ENCODE data around the gene NCOR1. TPM values are rescaled to one million over a fixed set of nuclear protein-coding genes. Genes with fewer than 3 reads are reported as not detected.

NCOR1 gene
- total RNA-seq, 5 donors from 2014 or later (not counting 1 experiment from before 2014, with no cell fraction given), result 134 to 173 (median 152) TPM

- Histone ChIP-seq H3K27me3 (replicated peaks in 1 of 2; ENCODE audit: control insufficient read depth in 2 of 2, extremely low read depth in 1 of 2, insufficient read depth in 2 of 2, low read length in 1 of 2) (no peaks in the 10 kb centered on the region), H3K27ac (ENCODE audit: low read length) (no peak overlapping the region), H3K9me3 (no peaks in the 10 kb centered on the region), H3K4me3 (ENCODE audit: control insufficient read depth in 1 of 2, extremely low read depth in 1 of 2, low read length in 1 of 2) (no peak overlapping the region), H3K4me1 (ENCODE audit: control insufficient read depth in 1 of 2, extremely low read depth in 1 of 2, insufficient read depth in 2 of 2, low read length in 2 of 2) (peaks cover 8 to 27% of the 10 kb centered on the region in 2 experiments), H3K36me3 (ENCODE audit: control insufficient read depth in 2 of 2, extremely low read depth in 1 of 2, insufficient read depth in 1 of 2, low read length in 1 of 2) (peaks cover 9 to 48% of the 10 kb centered on the region in 2 donors)
- DNase-seq (no peak), ATAC-seq (replicated peaks in 1 of 4) (no peak)
- H3K9me3 Mint-ChIP-seq, result no peaks in the 10 kb centered on the region
- H3K36me3 Mint-ChIP-seq, result peaks cover 53% of the 10 kb centered on the region
- CTCF ChIA-PET, result no interaction called here
- peak overlapping the region; percentile 81 to 94 (median 84) for H3K4me3 Mint-ChIP-seq
- peaks cover 33 to 46% (median 44%) of the 10 kb centered on the region in 3 donors for H3K4me1 Mint-ChIP-seq
- POLR2A ChIA-PET, result interaction anchor here in 1 of 2 donors (0.6 to 0.7 kb wide), 2 partner anchors 187 to 389 kb away, joined by 3 to 7 read pairs; no protein-coding TSS in a partner anchor
- H3K27ac Mint-ChIP-seq, result peak overlapping the region; percentile 89 to 90
- no peaks in the 10 kb centered on the region for H3K27me3 Mint-ChIP-seq
Observed at GRCh38 chr17:16001226-16001897, 214.0 kb downstream of the NCOR1 start.

GRCh38 chr17:15999974-16000827, 215.1 kb downstream of the NCOR1 start:
- ChIA-PET CTCF (interaction anchor here in 1 of 2 donors (1.6 kb wide), 1 partner anchor 9 kb away, joined by 7 read pairs; no protein-coding TSS in a partner anchor), POLR2A (no interaction called here)
- no peaks in the 10 kb centered on the region for H3K9me3 ChIP-seq
- Mint-ChIP-seq H3K4me1 (peaks cover 32 to 43% (median 43%) of the 10 kb centered on the region in 3 donors), H3K27ac (peak overlapping the region; percentile 89 to 90), H3K36me3 (peaks cover 44% of the 10 kb centered on the region), H3K27me3 (no peaks in the 10 kb centered on the region), H3K4me3 (peak overlapping the region; percentile 81 to 94 (median 84)), H3K9me3 (no peaks in the 10 kb centered on the region)
- peaks cover 8 to 27% of the 10 kb centered on the region in 2 experiments for H3K4me1 ChIP-seq (ENCODE audit: control insufficient read depth in 1 of 2, extremely low read depth in 1 of 2, insufficient read depth in 2 of 2, low read length in 2 of 2)
- peak in 17 of 35 experiments; percentile 1 to 61 (median 14) for DNase-seq
- peak in 3 of 4 experiments; percentile 36 to 43 (median 42) for ATAC-seq (replicated peaks in 1 of 4)
- peak overlapping the region; percentile 75 to 76 for H3K4me3 ChIP-seq (ENCODE audit: control insufficient read depth in 1 of 2, extremely low read depth in 1 of 2, low read length in 1 of 2)
- H3K27me3 ChIP-seq (replicated peaks in 1 of 2; ENCODE audit: control insufficient read depth in 2 of 2, extremely low read depth in 1 of 2, insufficient read depth in 2 of 2, low read length in 1 of 2), result no peaks in the 10 kb centered on the region
- H3K27ac ChIP-seq (ENCODE audit: low read length), result peak overlapping the region; percentile 80
- H3K36me3 ChIP-seq (ENCODE audit: control insufficient read depth in 2 of 2, extremely low read depth in 1 of 2, insufficient read depth in 1 of 2, low read length in 1 of 2), result peaks cover 7 to 43% of the 10 kb centered on the region in 2 donors
- WGBS (ENCODE audit: insufficient coverage), result under 1% methylated on average over 56 of the region's 64 CpGs

GRCh38 chr17:15999141-15999973, 216.0 kb downstream of the NCOR1 start, which contains the start of the genes TTC19 and ZSWIM7:
TTC19 (plus strand) TSS chr17:15999824; CDS start chr17:15999849, 25 bp downstream.
ZSWIM7 (minus strand) TSS chr17:15999704; CDS start chr17:15999594, 110 bp downstream.
- DNase-seq (peak; percentile 72 to 95 (median 82)), ATAC-seq (replicated peaks in 1 of 4) (peak; percentile 86 to 90 (median 88))
- peak within 1 kb of the TSS; percentile 96 for H3K27ac Mint-ChIP-seq
- H3K27me3 Mint-ChIP-seq, result no peaks in the 10 kb centered on the region
- ChIA-PET CTCF (interaction anchor here (0.5 to 1.6 kb wide), 4 partner anchors 10 to 216 kb away, joined by 3 to 7 read pairs (median 4); no protein-coding TSS in a partner anchor), POLR2A (interaction anchor here in 1 of 2 donors (1.0 kb wide), 1 partner anchor 55 kb away, joined by 4 read pairs; no protein-coding TSS in a partner anchor)
- H3K4me3 Mint-ChIP-seq, result peak within 1 kb of the TSS; percentile 84 to 98 (median 92)
- under 1% methylated on average over 87 of the region's 91 CpGs for WGBS (ENCODE audit: insufficient coverage)
- peaks cover 4 to 35% of the 10 kb centered on the region in 2 donors for H3K36me3 ChIP-seq (ENCODE audit: control insufficient read depth in 2 of 2, extremely low read depth in 1 of 2, insufficient read depth in 1 of 2, low read length in 1 of 2)
- no peaks in the 10 kb centered on the region for H3K9me3 Mint-ChIP-seq
- H3K9me3 ChIP-seq, result no peaks in the 10 kb centered on the region
- H3K4me3 ChIP-seq (ENCODE audit: control insufficient read depth in 1 of 2, extremely low read depth in 1 of 2, low read length in 1 of 2), result peak within 1 kb of the TSS; percentile 75 to 76
- H3K4me1 Mint-ChIP-seq, result peaks cover 34 to 44% (median 43%) of the 10 kb centered on the region in 3 donors
- no peaks in the 10 kb centered on the region for H3K27me3 ChIP-seq (replicated peaks in 1 of 2; ENCODE audit: control insufficient read depth in 2 of 2, extremely low read depth in 1 of 2, insufficient read depth in 2 of 2, low read length in 1 of 2)
- H3K27ac ChIP-seq (ENCODE audit: low read length), result peak within 1 kb of the TSS; percentile 83
- H3K36me3 Mint-ChIP-seq, result peaks cover 40% of the 10 kb centered on the region
- H3K4me1 ChIP-seq (ENCODE audit: control insufficient read depth in 1 of 2, extremely low read depth in 1 of 2, insufficient read depth in 2 of 2, low read length in 2 of 2), result peaks cover 8 to 27% of the 10 kb centered on the region in 2 experiments

GRCh38 chr17:15998031-15998562, 217.2 kb downstream of the NCOR1 start:
- H3K27me3 ChIP-seq (replicated peaks in 1 of 2; ENCODE audit: control insufficient read depth in 2 of 2, extremely low read depth in 1 of 2, insufficient read depth in 2 of 2, low read length in 1 of 2), result no peaks in the 10 kb centered on the region
- no peak overlapping the region for H3K4me3 ChIP-seq (ENCODE audit: control insufficient read depth in 1 of 2, extremely low read depth in 1 of 2, low read length in 1 of 2)
- peaks cover 34 to 43% (median 41%) of the 10 kb centered on the region in 3 donors for H3K4me1 Mint-ChIP-seq
- no peak overlapping the region for H3K27ac ChIP-seq (ENCODE audit: low read length)
- WGBS (ENCODE audit: insufficient coverage), result 92% methylated on average over 2 of the region's 4 CpGs
- no peaks in the 10 kb centered on the region for H3K27me3 Mint-ChIP-seq
- H3K27ac Mint-ChIP-seq, result peak overlapping the region; percentile 96
- ATAC-seq (replicated peaks in 1 of 4) (no peak), DNase-seq (no peak)
- CTCF ChIA-PET, result interaction anchor here (0.6 to 1.6 kb wide), 2 partner anchors 11 to 337 kb away, joined by 7 to 12 read pairs; no protein-coding TSS in a partner anchor
- H3K4me1 ChIP-seq (ENCODE audit: control insufficient read depth in 1 of 2, extremely low read depth in 1 of 2, insufficient read depth in 2 of 2, low read length in 2 of 2), result peaks cover 8 to 27% of the 10 kb centered on the region in 2 experiments
- H3K9me3 Mint-ChIP-seq, result no peaks in the 10 kb centered on the region
- POLR2A ChIA-PET, result no interaction called here
- peaks cover 0 to 22% of the 10 kb centered on the region in 2 donors for H3K36me3 ChIP-seq (ENCODE audit: control insufficient read depth in 2 of 2, extremely low read depth in 1 of 2, insufficient read depth in 1 of 2, low read length in 1 of 2)
- H3K4me3 Mint-ChIP-seq, result peak overlapping the region in 2 of 3 donors; percentile 84 to 98
- peaks cover 34% of the 10 kb centered on the region for H3K36me3 Mint-ChIP-seq
- H3K9me3 ChIP-seq, result no peaks in the 10 kb centered on the region

- H3K27ac ChIP-seq (ENCODE audit: low read length), result no peak overlapping the region
- CTCF ChIA-PET, result interaction anchor here in 1 of 2 donors (0.6 kb wide), 1 partner anchor 250 kb away, joined by 4 read pairs; no protein-coding TSS in a partner anchor
- no peaks in the 10 kb centered on the region for H3K27me3 Mint-ChIP-seq
- H3K27ac Mint-ChIP-seq, result no peak overlapping the region
- 100% methylated on average over 1 of the region's 6 CpGs for WGBS (ENCODE audit: insufficient coverage)
- peaks cover 8 to 19% of the 10 kb centered on the region in 2 experiments for H3K4me1 ChIP-seq (ENCODE audit: control insufficient read depth in 1 of 2, extremely low read depth in 1 of 2, insufficient read depth in 2 of 2, low read length in 2 of 2)
- no peak overlapping the region for H3K4me3 ChIP-seq (ENCODE audit: control insufficient read depth in 1 of 2, extremely low read depth in 1 of 2, low read length in 1 of 2)
- peaks cover 0 to 15% of the 10 kb centered on the region in 2 donors for H3K36me3 ChIP-seq (ENCODE audit: control insufficient read depth in 2 of 2, extremely low read depth in 1 of 2, insufficient read depth in 1 of 2, low read length in 1 of 2)
- H3K27me3 ChIP-seq (replicated peaks in 1 of 2; ENCODE audit: control insufficient read depth in 2 of 2, extremely low read depth in 1 of 2, insufficient read depth in 2 of 2, low read length in 1 of 2), result no peaks in the 10 kb centered on the region
- H3K4me1 Mint-ChIP-seq, result peaks cover 21 to 28% (median 28%) of the 10 kb centered on the region in 3 donors
- H3K9me3 ChIP-seq, result no peaks in the 10 kb centered on the region
- POLR2A ChIA-PET, result interaction anchor here in 1 of 2 donors (0.5 kb wide), 1 partner anchor 28 kb away, joined by 3 read pairs; no protein-coding TSS in a partner anchor
- ATAC-seq (replicated peaks in 1 of 4), result no peak
- no peak overlapping the region for H3K4me3 Mint-ChIP-seq
- H3K9me3 Mint-ChIP-seq, result no peaks in the 10 kb centered on the region
- peaks cover 23% of the 10 kb centered on the region for H3K36me3 Mint-ChIP-seq
- no peak for DNase-seq
Observed at GRCh38 chr17:15996322-15996721, 219.0 kb downstream of the NCOR1 start.
